SK-MEL-5 (cell line): Measurements from ENCODE around the gene HYAL3. TPM values are rescaled to one million over a fixed set of nuclear protein-coding genes. Genes with fewer than 3 reads are reported as not detected.
"Not testable (repeated sequence)": the region's sequence is repeated elsewhere in the genome, so short reads cannot be mapped to it uniquely, and the experiment has no call there.

Experiments used
- DNase-seq: peaks from one replicate; pipeline ENCODE4 v3.0.0-alpha.2; 2016; ENCODE audit warnings: low read depth, low spot score
- in situ Hi-C: cut with HindIII; loops from 2 replicates; pipeline ENCODE4 v1.10.0; 2016; ENCODE audit warnings: low sequenced_read_pairs, high pct_unique_total_duplicates, low pct_unique_long_range_greater_than_20kb
- total RNA-seq: library from RNA; depleted of rRNA; stranded (reverse); fragments of >200 nt; shearing (Covaris generic); gene quantifications from 2 replicates; pipeline ENCODE4 v1.2.3, GENCODE V29; 2014

HYAL3 gene
- total RNA-seq, 1 experiment from 2014 or later: 4.1 TPM

GRCh38 chr3:50279255-50280016 lies 19.8 kb downstream of the HYAL3 start:
- in situ Hi-C loops: no loop called here
- DNase-seq: no peak

- no peak for DNase-seq
- in situ Hi-C loops: no loop called here
Measured at GRCh38 chr3:50278880-50279224, 20.4 kb downstream of the HYAL3 start, which contains the start of gene LSMEM2. Gene LSMEM2, plus strand, starts transcription at chr3:50279087. Its CDS starts 27 bp downstream, at chr3:50279114.

GRCh38 chr3:50278123-50278879 lies 20.9 kb downstream of the HYAL3 start:
- in situ Hi-C loops: no loop called here
- no peak for DNase-seq

GRCh38 chr3:50276762-50277101 lies 22.5 kb downstream of the HYAL3 start:
- no peak for DNase-seq
- in situ Hi-C loops: no loop called here

GRCh38 chr3:50275996-50276761 lies 23.0 kb downstream of the HYAL3 start:
- no peak for DNase-seq
- in situ Hi-C loops: no loop called here

GRCh38 chr3:50275141-50275995 lies 23.8 kb downstream of the HYAL3 start:
- no peak for DNase-seq
- in situ Hi-C loops: no loop called here

GRCh38 chr3:50274371-50275104 lies 24.7 kb downstream of the HYAL3 start:
- in situ Hi-C loops: no loop called here

GRCh38 chr3:50273689-50274065 lies 25.5 kb downstream of the HYAL3 start:
- no peak for DNase-seq
- in situ Hi-C loops: no loop called here

More at GRCh38 chr3:50274371-50275104, 24.7 kb downstream of the HYAL3 start:
- DNase-seq: peak; percentile 73

GRCh38 chr3:50272911-50273688 lies 26.1 kb downstream of the HYAL3 start:
- peak; percentile 82 for DNase-seq
- in situ Hi-C loops: no loop called here

GRCh38 chr3:50272538-50272910 lies 26.7 kb downstream of the HYAL3 start:
- in situ Hi-C loops, DNase-seq: not testable (repeated sequence)

- no peak for DNase-seq
- in situ Hi-C loops: no loop called here
Measured at GRCh38 chr3:50271314-50271936, 27.8 kb downstream of the HYAL3 start.

GRCh38 chr3:50270422-50271224 lies 28.6 kb downstream of the HYAL3 start:
- in situ Hi-C loops: no loop called here

GRCh38 chr3:50269977-50270413 lies 29.2 kb downstream of the HYAL3 start:
- in situ Hi-C loops: no loop called here
- DNase-seq: no peak

More at GRCh38 chr3:50270422-50271224, 28.6 kb downstream of the HYAL3 start:
- DNase-seq: no peak

- in situ Hi-C loops: no loop called here
- no peak for DNase-seq
Measured at GRCh38 chr3:50269460-50269859, 29.7 kb downstream of the HYAL3 start.
